NT2/D1 (cell line): ENCODE results near the gene PGM1.

Experiments
- SUZ12 ChIP-seq: IDR thresholded peaks from 2 replicates; pipeline ENCODE4 v1.6.1; 2011; ENCODE audit not compliant: insufficient read length, insufficient read depth; ENCODE audit errors: extremely low read depth
- YY1 ChIP-seq: IDR thresholded peaks from 2 replicates; pipeline ENCODE4 v1.6.1; 2011; ENCODE audit not compliant: insufficient read length, insufficient read depth
- ZNF274 ChIP-seq: IDR thresholded peaks from 2 replicates; pipeline ENCODE4 v1.6.1; 2011; ENCODE audit warnings: mild to moderate bottlenecking, low read depth, low read length

DNA sequence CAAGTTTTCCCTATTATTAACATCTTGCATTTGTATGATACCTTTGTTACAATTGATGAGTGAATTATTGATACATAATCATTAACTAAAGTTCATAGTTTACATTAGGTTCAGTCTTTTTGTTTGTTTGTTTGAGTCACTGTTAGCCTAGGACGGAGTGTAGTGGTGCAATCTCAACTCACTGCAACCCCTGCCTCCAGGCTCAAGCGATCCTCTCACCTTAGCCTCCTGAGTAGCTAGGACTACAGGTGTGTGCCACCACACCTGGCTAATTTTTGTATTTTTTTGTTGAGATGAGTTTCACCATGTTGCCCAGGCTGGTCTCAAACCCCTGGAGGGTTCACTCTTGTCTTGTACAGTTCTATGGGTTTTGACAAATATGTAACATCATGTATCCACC, 33.9 kb upstream of the PGM1 start:
- TF ChIP-seq ZNF274 (no peak), YY1 (no peak), SUZ12 (no peak)
